Islet of Langerhans (tissue), 1 donor: ENCODE results near the gene NDUFA13.
A peak's percentile ranks its signal among the peaks of the same experiment; 100 is the strongest.
"Not testable (repeated sequence)": the region's sequence is repeated elsewhere in the genome, so short reads cannot be mapped to it uniquely, and the experiment has no call there.

Experiments used
- FAIRE-seq: peaks from one replicate; lab custom pipeline; 2011; peaks lifted over from hg19 to GRCh38; lab: Jason Lieb, UNC

NDUFA13 gene

DNA sequence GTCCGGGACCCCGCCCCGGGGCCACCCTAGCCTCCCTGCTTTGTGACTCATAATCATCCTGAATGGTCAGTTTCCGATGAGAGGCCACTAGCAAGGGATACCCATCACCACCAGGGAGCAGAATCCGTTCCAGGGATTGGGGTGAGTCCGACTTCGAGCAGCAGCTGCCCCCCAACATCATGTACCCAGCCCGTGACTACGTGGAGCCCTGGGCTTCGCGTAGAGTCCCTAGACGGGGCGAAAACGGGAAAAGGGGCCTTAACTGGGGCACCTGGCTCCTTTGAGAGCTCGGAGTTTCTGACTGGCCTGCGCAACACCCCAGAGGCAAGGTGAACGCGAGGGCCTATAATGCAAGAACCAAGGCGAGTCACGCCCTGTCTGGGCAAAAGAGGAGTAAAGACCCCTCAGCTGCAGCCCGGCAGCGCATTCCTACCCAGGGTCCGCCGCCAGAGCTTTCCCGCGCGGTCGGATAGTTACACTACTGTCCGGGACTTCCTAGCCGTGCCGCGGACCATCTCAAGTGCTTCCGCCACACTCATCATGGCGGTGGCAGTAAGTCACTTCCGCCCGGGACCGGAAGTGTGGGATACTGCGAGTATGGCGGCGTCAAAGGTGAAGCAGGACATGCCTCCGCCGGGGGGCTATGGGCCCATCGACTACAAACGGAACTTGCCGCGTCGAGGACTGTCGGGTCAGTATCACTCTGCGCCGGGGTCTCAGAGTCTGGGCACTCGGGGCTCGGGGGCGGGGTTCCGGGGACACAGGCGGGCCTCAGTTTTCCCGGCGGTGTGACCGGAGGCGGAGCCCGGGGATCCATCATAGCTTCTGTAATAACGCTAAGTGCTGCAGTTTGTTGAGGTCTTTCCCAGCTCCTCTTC is at the start of gene NDUFA13:
TSS of gene NDUFA13 (plus strand) at position 584 of the 878 bp plus-strand sequence. CDS start at position 598, 14 bp downstream.
- peak; percentile 36 for FAIRE-seq

DNA sequence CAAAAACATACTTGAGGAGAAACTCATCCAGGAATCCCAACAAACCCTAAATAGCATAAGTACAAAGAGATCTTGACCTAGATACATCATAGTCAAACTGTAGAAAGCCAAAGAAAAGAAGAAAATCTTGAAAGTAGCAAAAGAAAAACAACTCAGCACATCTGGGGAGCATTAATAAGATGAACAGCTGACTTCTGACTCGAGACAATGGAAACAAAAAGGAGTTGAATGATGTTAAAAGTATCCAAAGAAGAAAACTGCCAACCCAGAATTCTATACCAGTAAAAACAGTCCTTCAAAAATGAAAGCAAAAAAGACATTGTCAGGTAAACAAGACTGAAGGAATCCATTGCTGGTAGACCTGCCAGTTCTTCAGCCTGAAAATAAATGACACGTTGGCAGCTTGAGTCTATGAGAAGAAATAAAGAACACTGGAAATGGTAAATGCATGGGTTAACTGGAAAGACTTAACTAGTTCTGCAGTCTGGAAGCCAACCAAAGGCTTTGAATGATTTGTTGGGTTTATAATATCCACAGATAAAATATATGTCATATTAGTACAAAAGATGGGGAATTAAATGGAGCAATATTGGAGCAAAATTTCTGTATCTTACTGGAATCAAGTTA is 47.5 kb upstream of the NDUFA13 start:
- no peak for FAIRE-seq

DNA sequence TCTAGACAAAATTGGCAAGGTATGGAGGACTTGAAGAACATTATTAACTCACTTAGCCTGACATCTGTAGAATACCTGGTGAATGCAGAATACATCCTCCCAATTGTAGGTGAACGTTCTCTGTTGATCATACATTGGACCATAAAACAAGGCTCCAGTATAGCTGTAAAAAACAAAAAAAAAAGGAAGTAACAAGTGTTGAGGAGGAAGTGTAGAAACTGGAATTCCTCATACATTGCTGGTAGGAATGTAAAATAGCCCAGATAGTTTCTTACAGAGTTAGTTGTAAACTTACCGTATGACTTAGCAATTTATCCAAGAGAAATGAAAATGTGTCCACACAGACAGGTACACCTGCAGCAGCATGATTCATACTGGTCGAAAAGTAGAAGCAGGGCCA is 45.4 kb upstream of the NDUFA13 start:
- FAIRE-seq = no peak

DNA sequence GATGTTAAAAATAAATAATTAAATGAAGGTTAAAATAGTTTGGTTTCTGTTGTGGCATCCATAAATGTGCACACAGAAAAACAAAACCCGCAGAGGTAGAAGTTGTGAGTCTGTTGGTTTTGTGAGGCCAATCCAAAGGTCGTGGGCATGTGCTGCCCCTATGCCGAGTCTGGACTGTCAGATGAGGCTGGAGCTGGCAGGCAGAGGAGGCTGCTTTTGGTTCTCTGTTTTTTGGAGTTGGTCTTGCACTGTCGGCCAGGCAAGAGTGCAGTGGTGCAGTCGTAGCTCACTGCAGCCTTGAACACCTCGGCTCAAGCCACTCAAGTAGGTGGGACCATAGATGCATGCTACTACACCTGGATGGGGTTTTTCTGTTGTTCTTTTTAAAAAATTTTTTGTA is 44.3 kb upstream of the NDUFA13 start:
- no peak for FAIRE-seq

DNA sequence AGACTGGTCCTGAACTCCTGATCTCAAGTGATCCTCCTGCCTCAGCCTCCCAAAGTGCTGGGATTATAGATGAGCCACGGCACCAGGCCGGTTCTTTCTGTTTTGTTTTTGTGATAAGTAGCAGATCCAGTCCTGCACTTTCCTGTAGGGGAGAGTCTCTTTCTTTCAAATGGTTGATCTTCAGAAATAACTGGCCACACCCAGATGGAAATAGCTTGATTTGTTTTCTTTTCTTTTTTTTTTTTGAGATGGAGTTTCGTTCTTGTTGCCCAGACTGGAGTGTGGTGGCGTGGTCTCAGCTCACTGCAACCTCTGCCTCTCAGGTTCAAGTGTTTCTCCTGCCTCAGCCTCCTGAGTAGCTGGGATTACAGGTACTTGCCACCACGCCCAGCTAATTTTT is 43.9 kb upstream of the NDUFA13 start:
- FAIRE-seq = not testable (repeated sequence)

DNA sequence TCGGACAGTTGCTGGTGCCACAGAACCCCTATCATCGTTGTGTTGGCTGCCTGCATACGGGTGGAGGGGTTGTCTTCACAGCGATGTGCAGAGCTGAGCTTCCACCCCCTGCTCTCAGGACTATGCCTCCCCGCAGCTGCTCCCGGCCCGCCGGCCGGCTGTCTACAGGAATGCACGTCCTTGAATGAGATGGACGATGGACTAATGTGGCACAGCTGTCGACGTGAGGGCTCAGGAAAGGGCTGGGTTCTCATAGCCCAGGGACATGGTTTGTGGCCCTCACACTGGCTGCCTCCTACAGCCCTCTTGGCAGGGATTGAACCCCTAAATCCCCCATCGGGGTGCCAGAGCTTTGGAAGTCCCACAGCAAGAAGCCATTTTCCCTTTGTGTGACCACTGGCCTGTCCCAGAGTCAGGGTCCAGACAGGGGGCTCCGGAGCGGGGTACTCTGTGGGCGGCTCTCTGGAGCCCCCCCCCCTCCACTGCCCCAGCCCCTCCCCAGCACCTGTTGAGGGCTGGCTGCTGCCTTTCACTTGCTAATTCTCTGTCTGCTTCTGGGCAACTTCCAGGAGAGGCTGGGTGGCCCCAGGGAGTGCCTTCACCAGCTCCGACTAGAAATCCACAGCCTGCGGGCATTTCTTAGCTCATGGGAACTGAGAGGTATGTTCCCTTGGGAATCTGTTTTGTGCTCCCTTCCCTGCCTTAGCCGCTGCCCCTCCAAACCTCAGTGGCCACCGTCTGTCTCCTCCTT is 40.8 kb upstream of the NDUFA13 start:
- FAIRE-seq = no peak

DNA sequence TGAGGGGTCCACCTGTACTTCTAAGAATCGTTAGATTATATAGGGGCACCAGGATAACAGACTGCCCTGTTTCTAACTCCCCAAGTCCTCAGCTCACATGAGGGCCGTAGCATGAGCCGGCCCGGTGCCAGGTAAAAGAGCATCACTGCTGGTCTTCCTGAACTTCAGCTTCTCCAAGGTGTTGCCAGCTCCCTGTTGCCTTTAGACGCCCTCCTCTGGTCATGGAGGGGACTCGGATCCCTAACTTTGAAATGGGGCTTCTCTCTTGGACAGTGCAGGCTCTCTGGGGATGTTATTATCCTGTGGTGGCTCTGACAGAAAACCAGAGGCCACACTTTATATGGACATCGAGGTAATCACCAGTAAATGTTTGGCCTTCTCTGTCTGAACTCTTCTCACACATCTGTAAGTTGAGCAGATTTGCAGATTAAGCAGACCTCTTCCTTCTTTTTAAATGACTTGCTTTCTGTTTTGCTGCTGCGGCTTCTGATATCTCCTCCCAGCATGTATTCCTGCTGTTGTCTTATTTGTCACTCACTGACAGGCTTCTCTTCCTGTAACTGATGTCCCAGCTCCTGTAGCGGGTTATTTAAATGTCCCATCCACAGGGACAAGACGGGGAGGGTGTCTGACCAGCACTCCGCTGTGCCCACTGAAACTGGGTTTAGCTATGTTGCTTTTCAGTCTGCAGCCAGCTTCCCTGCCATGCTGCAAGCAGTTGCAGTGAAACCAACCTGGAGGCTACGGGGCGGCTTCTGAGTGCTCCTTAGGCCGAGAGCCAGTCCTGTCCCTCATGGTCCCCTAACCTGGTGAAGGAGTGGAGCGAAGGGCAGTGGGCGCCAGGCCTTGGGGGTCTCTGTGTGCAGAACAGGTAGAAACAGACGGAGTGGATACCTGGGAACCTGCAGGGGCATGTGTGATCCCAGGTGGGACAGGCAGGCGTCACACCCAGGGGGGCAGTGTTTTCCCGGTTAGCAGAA is 39.9 kb upstream of the NDUFA13 start:
- FAIRE-seq = no peak

DNA sequence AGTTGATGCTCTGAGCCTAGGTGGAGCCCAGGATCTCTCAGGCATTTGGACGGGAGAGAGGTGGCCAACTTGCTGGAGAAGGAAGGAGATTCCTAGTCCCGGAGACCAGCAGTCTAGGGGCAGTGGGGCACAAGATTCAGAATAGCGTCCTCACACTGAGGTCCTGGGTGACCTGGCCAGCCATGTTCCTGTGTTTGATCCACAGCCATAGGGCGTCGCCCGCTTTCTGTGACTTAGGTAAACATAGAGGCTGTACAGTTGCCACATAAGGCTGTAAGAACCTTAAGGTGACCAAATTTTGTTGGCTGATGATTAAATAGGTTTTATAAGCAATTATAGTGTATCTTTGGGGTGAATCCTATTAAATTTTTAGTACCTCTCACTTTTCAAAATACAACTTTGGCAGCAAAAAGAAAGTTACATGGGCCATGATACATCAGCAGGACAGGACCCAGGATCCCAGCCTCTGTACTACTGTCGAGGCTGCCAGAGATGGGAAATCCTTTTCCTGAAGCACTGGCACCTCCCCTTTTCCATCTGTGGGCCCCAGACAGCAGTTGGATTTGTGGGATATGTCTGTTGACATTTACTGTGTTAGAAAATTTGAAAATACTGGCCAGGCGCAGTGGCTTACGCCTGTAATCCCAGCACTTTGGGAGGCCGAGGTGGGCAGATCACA is 38.2 kb upstream of the NDUFA13 start:
- FAIRE-seq = no peak

DNA sequence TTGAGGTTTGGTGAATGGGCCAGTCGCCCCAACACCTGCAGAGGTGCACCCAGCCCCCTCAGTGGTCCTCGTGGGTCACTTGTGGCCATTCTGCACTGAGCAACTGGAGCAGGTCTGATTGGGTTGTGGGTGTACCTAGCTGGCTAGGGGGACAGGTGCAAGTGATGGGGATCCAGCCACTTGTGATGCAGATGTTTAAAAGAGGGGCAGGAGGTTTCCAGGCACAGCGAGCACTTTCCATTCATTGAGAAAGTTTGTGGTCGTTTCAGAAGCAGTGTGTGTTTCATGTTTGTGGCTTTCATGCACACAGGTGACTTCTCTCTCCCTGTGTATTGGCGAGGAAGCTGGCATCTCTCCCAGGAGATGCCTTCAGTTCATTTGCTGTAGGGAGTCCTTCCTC is 35.3 kb upstream of the NDUFA13 start:
- FAIRE-seq = no peak

DNA sequence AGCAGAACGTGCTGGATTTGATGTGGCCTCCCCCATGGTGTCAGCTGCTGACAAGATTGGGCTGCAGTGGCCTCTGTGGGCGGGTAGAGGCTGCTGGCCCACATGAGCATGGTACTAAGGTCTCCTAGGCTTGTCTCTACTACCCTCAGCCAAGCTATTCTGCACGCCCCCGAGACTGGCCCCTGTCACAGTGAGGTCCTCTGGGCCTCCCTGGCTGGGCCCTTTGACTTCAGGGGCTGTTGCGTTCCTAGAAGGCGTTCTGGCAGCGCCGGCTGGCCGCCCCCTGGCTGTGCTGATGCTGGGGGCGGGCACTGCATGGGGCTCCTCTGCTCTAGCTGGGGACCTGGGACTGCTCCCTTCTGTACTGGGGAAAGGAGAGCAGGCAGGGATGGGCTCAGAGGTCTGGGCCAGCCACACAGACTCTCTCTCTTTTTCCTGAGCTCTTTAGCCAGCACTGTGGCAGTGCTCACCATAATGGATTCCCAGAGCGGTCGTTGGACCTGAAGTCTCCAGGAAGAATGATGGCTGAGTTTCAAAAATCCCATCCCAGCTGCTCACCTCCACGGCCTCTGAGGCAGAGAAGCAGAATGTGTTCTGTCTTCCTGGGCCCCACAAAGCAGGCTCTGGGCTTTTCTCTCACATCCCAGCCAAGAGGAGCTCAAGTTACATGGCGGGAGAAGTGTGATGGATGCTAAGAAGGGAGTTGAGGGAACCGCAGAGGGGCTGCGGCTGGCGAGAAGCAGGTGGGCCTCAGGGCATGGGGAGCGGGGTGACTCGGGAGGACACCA is 33.0 kb upstream of the NDUFA13 start:
- FAIRE-seq = no peak

DNA sequence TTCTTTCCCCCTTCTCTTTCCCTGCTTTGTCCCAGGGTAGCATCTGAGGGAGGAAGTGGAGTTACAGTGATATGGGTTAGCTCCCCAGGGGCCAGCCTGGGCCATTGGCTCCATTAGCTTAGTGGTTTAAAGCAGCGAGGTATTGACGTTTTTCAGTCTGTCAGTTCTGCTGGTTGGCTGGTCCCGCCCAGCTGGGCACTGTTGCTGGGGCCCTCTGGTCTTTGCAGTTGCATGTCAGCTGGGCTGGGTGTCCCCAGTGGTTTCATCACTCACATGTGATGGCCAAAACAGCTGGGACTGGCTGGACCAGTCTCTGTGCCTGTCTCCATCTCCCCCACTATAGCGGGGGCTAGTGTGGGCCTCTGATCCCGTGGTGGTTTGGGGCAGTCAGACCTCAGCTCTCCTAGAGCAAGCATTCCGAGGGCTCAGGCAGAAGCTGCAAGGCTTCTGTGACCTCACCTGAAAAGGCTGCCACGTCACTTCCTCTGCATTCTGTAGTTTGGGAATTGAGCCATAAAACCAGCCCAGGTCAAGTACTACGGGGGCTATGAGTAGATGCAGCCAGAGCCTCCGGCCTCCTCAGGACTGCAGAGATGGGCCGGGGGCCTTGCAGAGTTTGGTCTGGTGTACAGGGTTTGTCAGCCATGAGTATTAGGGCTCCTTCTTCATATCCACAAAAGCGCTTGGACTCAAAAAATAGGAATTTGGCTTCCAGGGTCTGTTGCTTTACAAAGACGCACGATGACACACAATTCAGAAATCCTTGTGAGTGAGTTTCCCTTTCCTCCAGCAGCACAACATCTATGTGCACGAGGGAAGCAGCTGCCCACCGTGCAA is 30.6 kb upstream of the NDUFA13 start:
- FAIRE-seq = no peak

DNA sequence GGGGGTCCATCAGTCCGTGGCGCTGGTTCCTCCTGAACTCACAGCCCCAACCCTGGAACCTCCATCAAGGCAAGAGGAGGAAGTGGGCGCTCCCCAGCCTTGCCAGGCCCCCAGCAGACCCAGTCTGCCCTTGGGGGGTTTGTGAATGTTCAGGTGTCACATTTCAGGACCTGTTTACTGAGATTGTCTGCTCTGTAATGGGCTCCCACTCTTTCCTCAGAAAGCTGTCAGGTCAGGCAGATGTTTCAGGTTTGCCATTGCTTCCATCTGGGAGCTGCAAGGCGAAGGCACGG is 30.1 kb upstream of the NDUFA13 start:
- FAIRE-seq = no peak

DNA sequence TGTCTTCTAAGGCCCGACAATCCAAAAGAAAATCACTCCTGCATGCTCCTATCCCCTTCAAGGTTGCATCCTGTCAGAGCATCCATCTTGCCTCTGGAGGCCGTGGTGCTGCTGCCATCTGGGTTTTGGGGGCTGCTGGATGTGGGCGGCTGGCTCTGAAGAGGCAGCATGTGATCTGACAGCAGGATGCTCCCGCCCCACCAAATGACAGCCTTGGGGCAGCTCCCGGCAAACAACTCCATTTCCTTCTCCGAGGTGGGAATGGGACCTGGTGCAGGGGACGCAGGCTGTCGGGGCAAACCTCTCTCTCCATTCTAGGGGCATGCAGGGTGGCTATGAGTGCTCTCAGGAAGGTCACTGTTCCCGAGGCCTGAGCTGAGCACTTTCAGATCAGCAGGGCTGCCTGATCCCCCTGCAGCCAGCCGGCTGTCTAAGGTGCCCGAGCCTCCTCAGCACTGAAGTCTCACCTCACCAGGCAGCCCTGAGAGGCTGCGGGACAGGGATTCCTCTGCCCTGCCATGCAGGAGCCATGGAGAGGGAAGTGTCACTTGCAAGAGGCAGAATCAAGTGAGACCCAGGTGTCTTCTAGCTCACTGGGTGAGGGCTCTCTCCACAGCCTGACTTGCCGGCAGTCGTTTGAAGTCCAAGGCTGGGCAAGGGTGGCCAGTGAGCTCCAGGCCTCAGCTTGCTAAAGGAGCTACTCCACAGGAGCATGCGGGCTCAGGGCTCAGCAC is 29.5 kb upstream of the NDUFA13 start:
- FAIRE-seq = no peak

DNA sequence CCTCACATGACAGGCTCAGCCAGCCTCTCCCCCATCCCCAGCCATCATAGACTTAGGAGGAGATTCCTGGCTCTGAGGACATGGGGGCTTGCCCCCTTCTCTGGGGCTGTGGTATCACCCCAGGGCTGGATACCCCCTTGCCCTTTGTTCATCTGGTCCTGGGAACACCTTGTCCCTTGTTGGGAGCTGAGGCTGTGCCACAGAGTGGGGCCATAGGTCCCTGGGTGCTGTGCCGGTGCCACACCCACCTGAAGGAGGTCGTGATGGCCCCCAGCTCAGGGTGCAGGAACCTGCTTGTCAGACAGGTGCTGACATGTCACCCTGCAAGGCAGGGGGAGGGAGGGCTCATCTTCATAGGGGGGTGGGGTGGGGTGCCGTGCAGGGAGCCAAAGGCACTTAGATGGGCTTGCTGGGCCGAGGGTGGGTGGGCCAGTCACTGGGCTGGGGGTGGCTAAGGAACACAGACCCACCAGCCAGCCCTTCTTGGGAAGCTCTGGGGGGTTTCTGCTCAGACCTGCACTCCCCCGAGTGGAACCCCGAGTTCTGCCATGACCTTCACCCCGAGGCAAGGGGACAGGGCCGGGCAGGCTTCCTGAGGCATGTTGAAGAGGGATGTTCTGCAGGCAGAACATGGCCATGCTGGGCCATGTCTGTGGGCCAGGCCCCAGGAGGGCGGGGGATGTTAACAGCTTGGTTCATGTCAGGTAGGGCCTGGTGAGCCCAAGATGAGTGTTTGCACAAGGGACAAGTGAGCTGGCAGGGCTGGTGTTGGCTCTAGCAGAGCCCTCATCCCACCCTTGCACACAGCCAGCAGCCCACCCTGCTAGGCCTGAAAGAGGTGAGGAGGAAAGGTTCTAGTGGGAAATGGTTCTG is 28.7 kb upstream of the NDUFA13 start:
- no peak for FAIRE-seq

DNA sequence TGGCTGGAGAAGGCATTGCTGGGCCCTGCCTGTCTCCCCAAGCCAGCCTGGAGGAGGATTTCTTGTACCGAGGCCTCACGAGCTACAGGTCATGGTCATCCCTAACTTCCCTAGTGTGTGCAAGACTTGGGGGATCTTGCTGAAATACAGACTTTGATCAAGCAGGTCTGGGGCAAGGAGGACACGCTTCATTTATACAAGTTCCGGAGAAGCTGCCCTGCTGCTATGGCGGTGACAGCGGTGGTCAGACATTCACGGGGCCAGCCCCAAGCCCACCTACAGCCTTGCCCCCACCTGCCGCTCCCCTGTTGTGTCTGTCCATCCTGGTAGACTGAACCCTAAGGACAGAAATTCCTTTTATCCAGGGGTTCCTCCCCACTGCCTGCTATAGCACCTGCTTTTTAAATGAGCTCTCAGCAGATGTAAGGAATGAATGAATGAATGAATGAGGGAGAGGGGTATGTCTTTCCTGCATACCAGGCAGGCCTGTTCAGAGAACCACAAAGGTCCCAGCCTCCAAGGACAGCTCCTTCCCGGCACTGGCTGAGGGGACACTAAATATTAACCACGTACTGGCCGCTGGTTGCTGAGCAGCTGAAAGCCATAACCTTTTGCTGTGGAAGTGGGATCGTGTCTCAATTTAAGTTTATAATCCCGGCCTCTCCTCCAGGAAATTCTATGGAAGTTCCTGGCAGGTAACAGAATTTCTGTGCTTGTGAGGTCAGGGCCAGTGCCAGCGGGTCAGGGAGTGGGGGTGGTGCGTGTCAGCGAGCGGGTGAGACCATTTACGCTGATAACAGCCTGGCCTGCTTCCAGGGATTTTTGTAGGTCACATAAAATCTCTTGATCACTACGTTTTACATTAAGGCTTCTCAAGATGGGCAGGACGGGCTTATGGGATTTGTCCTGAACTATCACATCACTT is 27.8 kb upstream of the NDUFA13 start:
- peak; percentile 55 for FAIRE-seq

DNA sequence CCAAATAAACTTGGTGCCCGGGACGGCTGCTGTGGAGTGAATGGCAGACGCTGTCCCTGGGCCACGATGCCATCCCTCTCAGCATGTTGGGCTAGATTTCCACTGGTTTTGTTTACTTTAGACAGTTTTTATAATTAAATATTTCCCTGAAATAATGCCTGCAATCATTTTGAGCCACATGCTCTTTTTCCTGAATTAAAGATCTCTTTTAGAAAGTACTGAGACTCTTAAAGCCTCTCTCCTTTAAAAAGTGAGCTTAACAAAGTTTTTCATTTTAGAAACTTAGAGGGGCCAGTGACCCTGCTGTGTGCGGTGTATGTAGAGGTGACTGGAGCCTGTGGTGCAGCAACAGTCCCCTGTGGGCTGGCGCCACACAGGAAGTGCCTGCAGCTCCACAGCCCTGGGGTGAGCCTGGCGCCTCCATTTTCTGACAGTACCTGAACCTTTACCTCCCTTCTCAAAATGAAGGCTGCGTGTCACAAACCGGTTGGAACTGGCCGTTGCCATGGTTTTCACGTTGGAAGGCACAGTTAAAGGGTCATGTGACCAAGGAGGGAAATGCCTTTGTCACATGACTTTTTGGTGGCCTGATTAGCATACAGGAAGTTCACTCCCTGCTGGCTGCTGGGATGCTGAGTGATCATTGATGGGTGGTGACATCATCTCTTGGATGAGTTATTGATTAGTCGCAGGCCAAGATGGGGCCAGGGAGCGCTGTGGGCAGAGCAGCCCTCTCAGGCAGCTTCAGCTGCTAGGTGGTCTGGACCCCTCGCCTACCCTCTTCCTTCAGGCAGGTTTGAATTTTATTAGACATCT is 26.9 kb upstream of the NDUFA13 start:
- FAIRE-seq = peak; percentile 98
